Fibroblast of mammary gland (primary cell): ENCODE results near the gene RANBP1.

Experiments used
- DNase-seq: peaks from one replicate; pipeline ENCODE4 v3.0.0-alpha.2; 2010; ENCODE audit warnings: low read depth
- H3K4me3 ChIP-seq: 2 replicates; pipeline ENCODE4 v1.5.1; 2011; ENCODE audit warnings: low read depth, mild to moderate bottlenecking, low read length, moderate library complexity; ENCODE audit not compliant: control insufficient read depth
- TF ChIP-seq, protein P1 (sequence below): conservative IDR thresholded peaks from 2 replicates; pipeline ENCODE4 v1.5.1; 2011; ENCODE audit warnings: low read depth, low read length, inconsistent platforms; ENCODE audit not compliant: control insufficient read depth, insufficient read depth

Gene RANBP1

DNA sequence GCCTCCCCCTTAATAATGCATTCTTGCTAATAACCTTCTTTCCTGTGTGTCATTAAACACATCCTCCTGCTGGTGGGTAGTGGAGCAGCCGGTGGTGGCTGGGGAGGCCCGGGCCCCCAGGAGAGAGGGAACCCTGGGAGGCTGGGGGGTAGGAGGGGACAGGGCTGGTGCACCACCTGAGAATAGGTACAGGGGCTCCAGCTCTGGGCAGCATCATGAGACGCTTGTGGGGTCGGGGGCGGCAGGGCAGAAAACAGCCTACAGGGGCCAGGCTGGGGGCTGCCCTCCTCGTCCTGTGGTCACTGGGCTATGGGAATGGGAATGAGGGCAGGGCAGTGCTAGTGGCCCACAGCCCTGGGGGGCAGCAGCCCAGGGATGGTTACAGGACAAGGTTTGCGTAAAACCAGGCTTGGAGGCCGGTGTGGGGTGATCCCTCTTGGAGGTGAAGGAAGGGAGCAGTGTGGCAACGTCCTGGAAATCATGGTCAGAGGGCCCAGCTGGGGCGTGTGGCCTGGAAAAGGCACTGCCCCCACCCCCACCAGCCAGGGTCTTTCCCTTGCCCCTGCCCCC is 53.4 kb downstream of the RANBP1 start:
- TF ChIP-seq, protein P1, sequence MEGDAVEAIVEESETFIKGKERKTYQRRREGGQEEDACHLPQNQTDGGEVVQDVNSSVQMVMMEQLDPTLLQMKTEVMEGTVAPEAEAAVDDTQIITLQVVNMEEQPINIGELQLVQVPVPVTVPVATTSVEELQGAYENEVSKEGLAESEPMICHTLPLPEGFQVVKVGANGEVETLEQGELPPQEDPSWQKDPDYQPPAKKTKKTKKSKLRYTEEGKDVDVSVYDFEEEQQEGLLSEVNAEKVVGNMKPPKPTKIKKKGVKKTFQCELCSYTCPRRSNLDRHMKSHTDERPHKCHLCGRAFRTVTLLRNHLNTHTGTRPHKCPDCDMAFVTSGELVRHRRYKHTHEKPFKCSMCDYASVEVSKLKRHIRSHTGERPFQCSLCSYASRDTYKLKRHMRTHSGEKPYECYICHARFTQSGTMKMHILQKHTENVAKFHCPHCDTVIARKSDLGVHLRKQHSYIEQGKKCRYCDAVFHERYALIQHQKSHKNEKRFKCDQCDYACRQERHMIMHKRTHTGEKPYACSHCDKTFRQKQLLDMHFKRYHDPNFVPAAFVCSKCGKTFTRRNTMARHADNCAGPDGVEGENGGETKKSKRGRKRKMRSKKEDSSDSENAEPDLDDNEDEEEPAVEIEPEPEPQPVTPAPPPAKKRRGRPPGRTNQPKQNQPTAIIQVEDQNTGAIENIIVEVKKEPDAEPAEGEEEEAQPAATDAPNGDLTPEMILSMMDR: no peak
- DNase-seq: no peak
- no peak overlapping the region for H3K4me3 ChIP-seq

DNA sequence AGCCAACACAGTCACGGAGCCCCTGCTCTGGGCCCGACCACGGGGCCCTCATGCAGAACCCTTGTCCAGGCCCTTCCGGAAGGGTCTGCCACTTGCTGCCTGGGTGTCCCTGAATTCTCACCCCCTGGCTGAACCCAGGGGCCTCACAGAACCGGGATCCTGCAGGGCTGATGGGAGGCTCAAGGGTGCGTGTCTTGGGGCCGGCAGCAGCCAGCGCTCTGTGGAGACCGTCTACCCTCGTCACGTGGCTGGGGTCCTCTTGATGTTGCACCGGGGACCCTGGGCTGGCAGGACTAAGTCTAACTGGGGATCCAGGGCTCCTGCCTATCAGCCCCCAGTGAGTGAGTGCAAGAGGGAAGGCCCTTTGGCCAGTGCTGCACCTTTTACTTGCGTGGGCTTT is 54.3 kb downstream of the RANBP1 start:
- TF ChIP-seq, protein P1: no peak
- no peak for DNase-seq
- H3K4me3 ChIP-seq: no peak overlapping the region

DNA sequence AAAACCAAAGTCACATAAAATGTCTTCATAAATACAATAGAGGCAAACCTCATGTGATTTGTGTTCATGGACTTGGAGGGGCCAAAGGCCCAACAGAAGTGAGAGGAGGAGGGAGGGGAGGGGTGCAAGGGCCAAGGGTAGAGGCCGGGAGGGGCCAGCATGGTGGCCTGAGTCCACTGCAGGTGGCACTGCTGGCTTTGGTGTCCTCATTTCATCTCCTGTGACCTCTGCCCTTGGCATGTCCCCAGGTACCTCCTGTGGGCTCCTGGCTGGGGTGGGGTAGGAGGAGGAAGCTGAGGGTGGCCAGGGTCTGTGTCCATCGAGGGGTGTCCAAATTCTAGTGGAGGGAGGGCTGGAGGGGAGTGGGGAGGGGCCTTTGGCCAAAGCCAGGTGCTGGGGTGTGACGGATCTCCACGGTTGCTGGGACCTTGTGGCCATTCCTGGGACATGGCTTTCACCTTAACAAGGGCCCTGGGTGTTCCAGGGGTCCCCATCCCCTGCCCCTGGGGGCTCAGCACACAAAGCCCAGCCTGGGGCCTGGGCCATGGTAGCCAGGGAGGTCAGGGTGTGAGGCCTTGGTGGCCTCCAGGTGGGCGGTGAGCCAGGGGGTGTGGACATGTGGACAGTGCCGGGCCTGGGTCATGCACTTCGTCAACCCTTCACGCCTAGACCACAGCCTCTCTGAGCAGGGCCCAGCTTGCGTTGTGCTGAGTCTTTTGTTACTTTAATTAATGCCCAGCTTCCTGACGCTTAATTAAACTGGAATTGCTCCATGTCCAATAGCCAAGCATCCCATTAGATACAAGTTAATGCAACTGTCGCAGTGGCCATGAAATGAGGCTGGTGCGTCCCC is 55.6 kb downstream of the RANBP1 start:
- no peak overlapping the region for H3K4me3 ChIP-seq
- no peak for DNase-seq
- TF ChIP-seq, protein P1: no peak

DNA sequence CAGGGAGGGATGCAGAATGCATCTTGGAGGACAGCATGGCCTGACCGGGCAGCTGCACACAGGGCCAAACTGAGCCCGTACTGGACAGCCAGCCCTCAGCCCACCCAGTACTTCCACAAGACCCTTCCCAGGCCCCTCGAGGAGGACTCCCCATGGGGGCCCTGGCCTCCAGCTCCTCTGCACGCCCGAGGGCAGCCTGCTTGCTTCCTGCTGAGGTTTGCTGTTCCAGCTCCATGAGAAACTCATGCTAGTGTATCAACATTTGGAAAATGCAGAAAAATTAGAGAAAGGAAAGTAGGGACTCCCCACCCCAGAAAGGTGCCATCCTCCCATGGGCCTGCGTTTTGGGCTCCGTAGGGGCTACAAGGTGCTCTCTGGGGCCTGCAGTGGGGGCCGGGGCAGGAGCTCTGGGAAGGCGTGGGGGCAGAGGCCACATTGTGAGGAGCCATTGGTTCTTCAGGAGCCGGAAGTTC is 56.3 kb downstream of the RANBP1 start:
- no peak overlapping the region for H3K4me3 ChIP-seq
- TF ChIP-seq, protein P1: no peak
- DNase-seq: no peak

DNA sequence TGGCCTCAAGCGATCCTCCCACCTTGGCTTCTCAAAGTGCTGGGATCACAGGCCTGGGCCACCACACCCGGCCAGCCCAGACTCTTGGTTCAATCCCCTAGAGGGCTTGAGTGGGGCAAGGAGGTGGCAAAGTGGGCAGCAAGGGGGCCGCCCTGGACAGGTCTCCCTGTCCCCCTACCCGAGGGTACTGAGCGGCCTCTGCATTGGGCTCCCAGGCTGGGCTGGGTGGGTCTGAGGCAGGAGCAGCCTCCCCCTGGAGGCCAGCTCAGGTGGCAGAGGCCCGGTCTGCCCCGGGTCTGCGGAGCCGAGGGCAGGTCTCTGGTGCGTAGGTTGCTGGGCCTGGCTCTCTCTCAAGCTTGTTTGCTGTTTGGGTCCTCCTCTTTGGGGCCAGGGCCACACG is 57.3 kb downstream of the RANBP1 start:
- TF ChIP-seq, protein P1: no peak
- DNase-seq: no peak
- H3K4me3 ChIP-seq: no peak overlapping the region

DNA sequence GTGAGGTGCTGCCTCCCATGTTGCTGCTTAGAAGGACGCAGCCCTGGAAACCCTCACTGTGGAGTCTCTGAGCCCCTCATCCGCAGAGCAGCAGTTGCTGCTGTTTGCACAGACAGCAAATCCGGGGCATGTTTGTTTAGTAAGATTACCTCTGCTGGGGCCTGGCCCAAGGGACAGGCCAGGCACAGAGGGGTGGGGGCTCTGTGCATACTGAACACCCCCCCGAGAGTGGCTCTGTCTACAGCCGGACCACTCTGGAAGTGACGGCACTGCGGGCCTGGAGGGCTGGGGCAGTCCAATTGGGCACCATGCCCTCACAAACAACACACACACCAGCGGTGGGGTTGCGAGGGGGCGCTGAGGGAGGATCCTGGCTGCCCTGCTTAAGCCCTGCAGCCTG is 57.9 kb downstream of the RANBP1 start:
- no peak for DNase-seq
- H3K4me3 ChIP-seq: no peak overlapping the region
- TF ChIP-seq, protein P1: no peak
